ENCODE measurements around the gene SBK3. TPM values are rescaled to one million over a fixed set of nuclear protein-coding genes. Genes with fewer than 3 reads are reported as not detected.
A peak's percentile ranks its signal among the peaks of the same experiment; 100 is the strongest.
"Not testable (repeated sequence)": the region's sequence is repeated elsewhere in the genome, so short reads cannot be mapped to it uniquely, and the experiment has no call there.

SBK3 gene
- total RNA-seq, 1 donor from 2014 or later, result 1.8 TPM

DNA sequence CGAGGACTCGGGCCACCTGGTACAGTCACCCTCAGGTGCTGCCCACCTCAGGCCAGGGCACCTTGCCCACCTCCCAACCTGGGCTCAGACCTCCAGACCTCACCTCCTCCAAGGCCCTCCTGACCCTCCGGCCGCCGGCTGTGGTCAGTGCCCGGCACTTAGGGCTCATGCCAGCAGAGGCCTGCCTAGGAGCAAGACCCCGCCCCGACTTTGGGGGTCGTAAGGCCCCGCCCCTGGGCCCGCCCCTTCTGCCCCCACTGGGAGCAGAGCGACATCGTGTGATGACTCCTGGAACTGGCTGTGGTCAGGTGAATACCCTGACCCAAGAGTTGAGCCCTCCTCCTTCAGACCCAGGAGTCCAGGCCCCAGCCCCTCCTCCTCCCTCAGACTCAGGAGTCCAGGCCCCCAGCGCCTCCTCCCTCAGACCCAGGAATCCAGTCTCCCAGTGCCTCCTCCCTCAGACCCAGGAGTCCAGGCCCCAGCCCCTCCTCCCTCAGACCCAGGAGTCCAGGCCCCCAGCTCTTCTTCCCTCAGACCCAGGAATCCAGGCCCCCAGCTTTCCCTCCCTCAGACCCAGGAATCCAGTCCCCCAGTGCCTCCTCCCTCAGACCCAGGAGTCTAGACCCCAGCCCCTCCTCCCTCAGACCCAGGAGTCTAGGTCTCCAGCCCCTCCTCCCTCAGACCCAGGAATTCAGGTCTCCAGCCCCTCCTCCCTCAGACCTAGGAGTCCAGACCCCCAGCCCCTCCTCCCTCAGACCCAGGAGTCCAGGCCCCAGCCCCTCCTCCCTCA lies 8.2 kb downstream of the SBK3 start, which contains the start of gene SBK2:
SBK2 (minus strand) TSS at position 183 of the 790 bp plus-strand sequence. CDS start 839 bp downstream, outside the sequence.
- H3K4me3 ChIP-seq, result no peak within 1 kb of the TSS
- H3K9me3 ChIP-seq, result no peaks in the 10 kb centered on the region
- intact Hi-C loops (cut with DNase I), result no loop called here
- ATAC-seq, result no peak
- no peak within 1 kb of the TSS for H3K27ac ChIP-seq
- H3K4me1 ChIP-seq, result no peaks in the 10 kb centered on the region
- TF ChIP-seq, protein P1, sequence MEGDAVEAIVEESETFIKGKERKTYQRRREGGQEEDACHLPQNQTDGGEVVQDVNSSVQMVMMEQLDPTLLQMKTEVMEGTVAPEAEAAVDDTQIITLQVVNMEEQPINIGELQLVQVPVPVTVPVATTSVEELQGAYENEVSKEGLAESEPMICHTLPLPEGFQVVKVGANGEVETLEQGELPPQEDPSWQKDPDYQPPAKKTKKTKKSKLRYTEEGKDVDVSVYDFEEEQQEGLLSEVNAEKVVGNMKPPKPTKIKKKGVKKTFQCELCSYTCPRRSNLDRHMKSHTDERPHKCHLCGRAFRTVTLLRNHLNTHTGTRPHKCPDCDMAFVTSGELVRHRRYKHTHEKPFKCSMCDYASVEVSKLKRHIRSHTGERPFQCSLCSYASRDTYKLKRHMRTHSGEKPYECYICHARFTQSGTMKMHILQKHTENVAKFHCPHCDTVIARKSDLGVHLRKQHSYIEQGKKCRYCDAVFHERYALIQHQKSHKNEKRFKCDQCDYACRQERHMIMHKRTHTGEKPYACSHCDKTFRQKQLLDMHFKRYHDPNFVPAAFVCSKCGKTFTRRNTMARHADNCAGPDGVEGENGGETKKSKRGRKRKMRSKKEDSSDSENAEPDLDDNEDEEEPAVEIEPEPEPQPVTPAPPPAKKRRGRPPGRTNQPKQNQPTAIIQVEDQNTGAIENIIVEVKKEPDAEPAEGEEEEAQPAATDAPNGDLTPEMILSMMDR (IDR thresholded peaks at IDR 0.05), result no peak
- DNase-seq, result no peak
- H3K36me3 ChIP-seq, result no peaks in the 10 kb centered on the region
- no peaks in the 10 kb centered on the region for H3K27me3 ChIP-seq

DNA sequence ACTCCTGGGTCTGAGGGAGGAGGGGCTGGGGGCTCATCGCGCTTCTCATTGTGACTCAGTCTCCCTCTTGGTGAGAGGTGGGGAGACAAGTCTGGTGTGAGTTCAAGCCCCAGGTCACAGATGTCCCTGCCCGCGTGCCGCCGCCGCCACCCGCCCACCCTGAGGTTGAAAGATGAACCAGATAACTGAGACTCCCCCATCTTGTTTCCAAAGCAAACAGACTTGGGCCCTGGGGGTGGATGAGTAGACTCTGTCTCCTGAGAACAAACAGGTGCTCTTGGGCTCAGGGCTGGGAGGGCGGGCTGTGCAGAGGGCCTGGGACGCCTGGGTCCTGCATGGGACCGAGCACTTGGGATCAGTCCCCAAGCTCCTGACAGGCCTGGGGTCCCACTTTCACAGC lies 9.0 kb downstream of the SBK3 start:
- ATAC-seq (no peak), DNase-seq (no peak)
- TF ChIP-seq, protein P1 (IDR thresholded peaks at IDR 0.05), result no peak
- Histone ChIP-seq H3K36me3 (no peaks in the 10 kb centered on the region), H3K4me1 (no peaks in the 10 kb centered on the region), H3K27ac (no peak overlapping the region), H3K4me3 (no peak overlapping the region), H3K9me3 (no peaks in the 10 kb centered on the region), H3K27me3 (no peaks in the 10 kb centered on the region)
- intact Hi-C loops (cut with DNase I), result no loop called here

DNA sequence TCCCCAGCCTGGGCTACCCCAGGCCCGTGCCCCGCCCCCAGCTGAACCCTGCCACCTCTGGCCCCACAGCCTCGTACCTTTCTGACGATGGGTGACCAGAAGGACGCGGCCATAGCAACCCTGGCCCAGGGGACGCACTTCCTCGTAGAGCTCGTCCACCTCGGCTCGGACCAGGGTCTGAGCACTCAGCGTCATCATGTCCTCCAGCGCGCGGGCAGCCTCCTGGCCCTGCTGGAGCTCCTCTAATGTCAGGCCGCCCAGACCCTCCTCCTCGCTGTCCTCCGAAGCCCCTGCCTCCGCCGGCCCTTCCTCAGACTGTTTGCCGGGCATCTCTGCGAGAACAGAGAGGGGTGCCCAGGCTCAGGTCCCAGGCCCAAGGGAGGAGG lies 9.4 kb downstream of the SBK3 start:
- intact Hi-C loops (cut with DNase I), result no loop called here
- TF ChIP-seq, protein P1 (IDR thresholded peaks at IDR 0.05), result no peak

DNA sequence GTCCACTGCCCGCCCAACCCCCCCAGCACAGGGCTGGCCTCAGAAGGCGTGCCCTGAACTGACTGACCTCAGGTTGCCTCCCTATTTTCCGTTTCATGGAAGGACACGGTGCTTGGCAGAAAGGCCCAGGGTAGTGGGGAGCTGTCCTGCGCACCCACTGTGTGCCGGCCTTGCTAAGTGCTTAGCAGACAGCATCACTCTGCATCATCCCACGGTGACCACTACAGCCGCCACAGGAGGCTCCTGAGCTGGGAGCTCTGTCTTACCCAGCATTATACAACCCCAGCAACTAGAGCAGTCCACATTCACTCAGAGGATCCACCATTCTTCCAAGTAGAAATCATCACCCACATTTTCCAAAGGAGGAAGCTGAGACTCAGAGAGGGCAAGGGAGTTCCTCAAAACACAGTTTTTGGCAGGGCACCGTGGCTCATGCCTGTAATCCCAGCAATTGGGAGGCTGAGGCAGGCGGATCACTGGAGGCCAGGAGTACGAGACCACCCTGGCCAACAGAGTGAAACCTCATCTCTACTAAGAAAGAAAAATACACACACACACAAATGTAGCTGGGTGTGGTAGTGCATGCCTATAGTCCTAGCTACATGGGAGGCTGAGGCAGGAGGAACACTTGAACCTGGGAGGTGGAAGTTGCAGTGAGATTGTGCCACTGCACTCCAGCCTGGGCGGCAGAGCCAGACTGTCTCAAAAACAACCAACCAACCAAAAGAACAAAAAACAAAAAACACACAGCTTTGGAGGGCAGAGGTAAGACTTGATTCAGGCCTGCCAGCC lies 10.0 kb downstream of the SBK3 start:
- ATAC-seq (peak; percentile 41), DNase-seq (no peak)
- Histone ChIP-seq H3K27me3 (no peaks in the 10 kb centered on the region), H3K4me1 (no peaks in the 10 kb centered on the region), H3K36me3 (no peaks in the 10 kb centered on the region), H3K27ac (no peak overlapping the region), H3K9me3 (no peaks in the 10 kb centered on the region), H3K4me3 (no peak overlapping the region)
- TF ChIP-seq, protein P1 (IDR thresholded peaks at IDR 0.05), result no peak
- intact Hi-C loops (cut with DNase I), result no loop called here

More for the DNA sequence above, 9.4 kb downstream of the SBK3 start:
- no peaks in the 10 kb centered on the region for H3K27me3 ChIP-seq
- no peak overlapping the region for H3K27ac ChIP-seq
- H3K36me3 ChIP-seq, result no peaks in the 10 kb centered on the region
- no peaks in the 10 kb centered on the region for H3K4me1 ChIP-seq
- no peak for ATAC-seq
- no peak overlapping the region for H3K4me3 ChIP-seq
- no peak for DNase-seq
- H3K9me3 ChIP-seq, result no peaks in the 10 kb centered on the region

DNA sequence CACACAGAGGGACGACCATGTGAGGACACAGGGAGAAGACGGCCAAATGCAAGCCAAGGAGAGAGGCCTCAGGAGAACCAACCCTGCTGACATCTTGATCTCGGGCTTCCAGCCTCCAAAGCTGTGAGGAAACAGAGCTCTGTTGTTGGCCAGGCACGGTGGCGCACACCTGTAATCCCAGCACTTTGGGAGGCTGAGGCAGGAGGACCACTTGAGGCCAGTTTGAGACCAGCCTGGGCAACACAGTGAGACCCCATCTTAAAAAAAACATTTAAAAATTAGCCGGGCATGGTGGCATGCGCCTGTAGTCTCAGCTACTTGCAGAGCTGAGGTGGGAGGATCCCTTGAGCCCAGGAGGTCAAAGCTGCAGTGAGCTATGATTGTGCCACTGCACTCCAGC lies 11.1 kb downstream of the SBK3 start:
- H3K4me3 ChIP-seq; DNase-seq; H3K36me3 ChIP-seq; intact Hi-C loops (cut with DNase I); ATAC-seq; H3K27ac ChIP-seq; H3K27me3 ChIP-seq; H3K4me1 ChIP-seq; H3K9me3 ChIP-seq: not testable (repeated sequence)

DNA sequence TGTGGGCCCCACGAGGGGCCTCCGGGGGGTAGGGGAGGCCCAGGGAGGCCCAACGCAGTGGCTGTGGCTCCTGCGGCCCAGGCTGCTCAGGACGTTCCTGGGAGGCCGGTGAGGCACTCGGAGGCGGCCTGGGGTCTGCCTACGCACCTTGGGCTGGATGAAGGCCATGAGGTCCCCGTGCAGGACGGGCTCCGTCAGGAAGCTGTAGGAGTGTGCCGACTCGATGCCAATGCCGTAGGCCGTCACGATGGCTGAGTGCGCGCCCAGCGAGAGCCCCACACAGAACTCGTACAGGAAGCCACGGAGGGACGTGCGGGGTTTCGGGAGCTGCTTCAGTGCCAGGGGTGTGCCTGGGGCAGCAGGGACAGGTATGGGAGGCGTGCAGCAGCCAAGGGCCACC lies 14.3 kb downstream of the SBK3 start:
- Histone ChIP-seq H3K4me1 (peaks cover 3% of the 10 kb centered on the region), H3K36me3 (no peaks in the 10 kb centered on the region), H3K27ac (no peak overlapping the region), H3K9me3 (no peaks in the 10 kb centered on the region), H3K4me3 (no peak overlapping the region), H3K27me3 (no peaks in the 10 kb centered on the region)
- TF ChIP-seq, protein P1 (IDR thresholded peaks at IDR 0.05), result no peak
- ATAC-seq, result no peak
- intact Hi-C loops (cut with DNase I), result no loop called here
- no peak for DNase-seq
